K562 (cell line): ENCODE results near the gene NME7. TPM values are rescaled to one million over a fixed set of nuclear protein-coding genes. Genes with fewer than 3 reads are reported as not detected.

Experiments used
- ATAC-seq: fragments of 200-7000 bp; cut with Tn5 transposase; 3 replicates; pipeline ENCODE4 v1.9.1; 2020; ENCODE audit warnings: moderate library complexity
- BruUV-seq: library from RNA; stranded (reverse); fragments of 400-500 nt; replicated peaks from 2 replicates; lab custom pipeline; 2021; lab: Mats Ljungman, UMichigan
- CTCF ChIA-PET: fragments of 300-600 bp; formaldehyde crosslinking; extraction: SDS; loops from one replicate; lab custom pipeline; 2021; ENCODE audit warnings: low intra/inter-chr PET ratio; lab: Yijun Ruan, JAX
- POLR2A ChIA-PET: fragments of 300-600, 350-650 bp; sonication (Branson Sonifier 250); formaldehyde crosslinking; extraction: SDS; loops from one replicate; lab custom pipeline; 2021; ENCODE audit warnings: antibody characterized with exemption, inconsistent platforms; lab: Yijun Ruan, JAX
- DNase-seq, 4 experiments: peaks; one replicate each; pipeline versions ENCODE4 v3.0.0 to v3.0.0-alpha.2; 2011 to 2018; ENCODE audit warnings: low spot score in 3 of 4, mixed read lengths in 3 of 4; ENCODE audit errors: extremely low read depth in 1 of 4
- FAIRE-seq: peaks from 2 replicates; lab custom pipeline; 2011; peaks lifted over from hg19 to GRCh38; lab: Jason Lieb, UNC
- H2AFZ ChIP-seq: 2 replicates; pipeline ENCODE4 v1.6.0; 2011; ENCODE audit warnings: low read depth, low read length, control low read depth, inconsistent platforms
- H3K27ac ChIP-seq: fragments of 200-600 bp; 3 replicates; pipeline ENCODE4 v1.8.0; 2011; ENCODE audit warnings: low read depth, mild to moderate bottlenecking, control low read depth, inconsistent platforms, low read length, moderate library complexity, mixed read lengths; ENCODE audit errors: extremely low read depth
- H3K27me3 ChIP-seq, 2 experiments: fragments of 300-600 bp in 1 of 2; 2 replicates in 1 of 2; 3 replicates in 1 of 2; pipeline versions ENCODE4 v1.6.0 to v1.8.0; 2011; ENCODE audit warnings: inconsistent platforms in 2 of 2, low read length in 2 of 2, mild to moderate bottlenecking in 1 of 2, mixed read lengths in 1 of 2, moderate library complexity in 1 of 2; ENCODE audit not compliant: control insufficient read depth in 2 of 2, insufficient read depth in 2 of 2
- H3K36me3 ChIP-seq: fragments of 300-600 bp; 3 replicates; pipeline ENCODE4 v1.8.0; 2011; ENCODE audit warnings: mild to moderate bottlenecking, low read length, inconsistent platforms; ENCODE audit not compliant: control insufficient read depth, insufficient read depth
- H3K4me1 ChIP-seq, 2 experiments: fragments of 200-600 bp in 1 of 2; replicated peaks in 1 of 2; 2 replicates in 1 of 2; 3 replicates in 1 of 2; pipeline versions ENCODE4 v1.5.1 to v1.8.0; 2011; ENCODE audit warnings: inconsistent platforms in 2 of 2, low read length in 2 of 2, mild to moderate bottlenecking in 1 of 2, mixed read lengths in 1 of 2, moderate library complexity in 1 of 2; ENCODE audit not compliant: control insufficient read depth in 2 of 2, insufficient read depth in 2 of 2
- H3K4me2 ChIP-seq: 2 replicates; pipeline ENCODE4 v1.6.1; 2011; ENCODE audit warnings: low read length, control low read depth, inconsistent platforms, mixed read lengths; ENCODE audit not compliant: insufficient read depth
- H3K4me3 ChIP-seq: fragments of 200-600 bp; sonication (generic), shearing (Covaris generic); 2 replicates; pipeline ENCODE4 v1.5.1; 2016; ENCODE audit warnings: control low read depth, inconsistent platforms
- H3K79me2 ChIP-seq: fragments of 200-600 bp; 3 replicates; pipeline ENCODE4 v1.8.0; 2011; ENCODE audit warnings: low read length, inconsistent platforms; ENCODE audit not compliant: control insufficient read depth, insufficient read depth
- H3K9ac ChIP-seq, 2 experiments: 2 replicates each; pipeline versions ENCODE4 v1.6.0 to v1.6.1; 2011; ENCODE audit warnings: low read depth in 2 of 2, low read length in 2 of 2, control low read depth in 1 of 2, inconsistent platforms in 1 of 2, mild to moderate bottlenecking in 1 of 2, mixed read lengths in 1 of 2; ENCODE audit not compliant: insufficient read depth in 1 of 2
- H3K9me1 ChIP-seq: one replicate; pipeline ENCODE4 v1.6.0; 2011; ENCODE audit warnings: inconsistent platforms, mild to moderate bottlenecking, low read length, moderate library complexity; ENCODE audit not compliant: control insufficient read depth, insufficient read depth
- H3K9me3 ChIP-seq: replicated peaks from 2 replicates; pipeline ENCODE4 v1.5.1; 2011; ENCODE audit warnings: low read depth, low read length, inconsistent platforms; ENCODE audit not compliant: control insufficient read depth, insufficient read depth
- H4K20me1 ChIP-seq: replicated peaks from 2 replicates; pipeline ENCODE4 v1.6.1; 2011; ENCODE audit warnings: low read length, inconsistent platforms, mixed read lengths; ENCODE audit not compliant: control insufficient read depth, insufficient read depth
- CREBBP ChIP-seq: IDR thresholded peaks from one replicate; pipeline ENCODE4 v1.6.1; 2012; ENCODE audit warnings: low read depth, mild to moderate bottlenecking, control low read depth, inconsistent platforms, low read length
- SMARCA4 ChIP-seq: fragments of 450-650 bp; IDR thresholded peaks from 2 replicates; pipeline ENCODE4 v1.6.1; 2016
- ZNF354B ChIP-seq: fragments of 250-450 bp; sonication (Bioruptor Pico); IDR thresholded peaks from 2 replicates; pipeline ENCODE4 v1.4.0; 2020
- ZNF586 ChIP-seq: fragments of 450-650 bp; formaldehyde crosslinking; conservative IDR thresholded peaks from 2 replicates; pipeline ENCODE4 v1.4.0; 2020; ENCODE audit warnings: mild to moderate bottlenecking, moderate library complexity
- WGBS: fragments of 100-300 bp; shearing (Covaris generic); methylation state at CpG from one replicate; pipeline ENCODE4 v1.1.6; 2016; ENCODE audit warnings: low coverage, mixed read lengths; ENCODE audit not compliant: insufficient coverage; ENCODE audit errors: missing lambda C conversion rate; 5-methylcytosine and 5-hydroxymethylcytosine counted together
- in situ Hi-C: fragments of 300-500 bp; cut with MboI; formaldehyde crosslinking; loops from 4 replicates; pipeline ENCODE4 v1.15.0; 2018; ENCODE audit warnings: inconsistent platforms, mixed read lengths
- intact Hi-C: fragments of 100-400 bp; cut with micrococcal nuclease; formaldehyde crosslinking; loops from 2 replicates; pipeline ENCODE4 v1.14.2; 2022
- polyA plus RNA-seq, 8 experiments: library from polyadenylated mRNA; depleted of rRNA in 4 of 8; stranded (reverse) in 5 of 8; unstranded in 3 of 8; fragments of >200 nt; fragmentation: Nextera tagmentation in 2 of 8; fragmentation: Illumina TruSeq in 1 of 8; extraction: Ambion mirVana in 2 of 8; extraction: Trizol in 1 of 8; gene quantifications; 2 replicates each; pipeline versions ENCODE4 v1.2.1 to v1.2.3, GENCODE V29; 2011 to 2014; ENCODE audit warnings: inconsistent platforms in 1 of 8, missing spikeins in 1 of 8
- total RNA-seq, 7 experiments: library from RNA; depleted of rRNA in 6 of 7; stranded (reverse); fragments of >200 nt in 6 of 7; fragmentation: Illumina TruSeq in 2 of 7; extraction: Trizol in 2 of 7; gene quantifications; 2 replicates each; pipeline versions ENCODE4 v1.2.1 to v1.2.3, GENCODE V29; 2011 to 2021; ENCODE audit warnings: low replicate concordance in 1 of 7
- TF ChIP-seq, protein P1 (sequence below): fragments of 250-450 bp; sonication (Bioruptor Pico); IDR thresholded peaks from 2 replicates; pipeline ENCODE4 v1.4.0; 2020
- TF ChIP-seq, protein P2 (sequence below): sonication (generic); formaldehyde crosslinking; IDR thresholded peaks from 2 replicates; pipeline ENCODE4 v1.8.0; 2022; ENCODE audit warnings: missing genetic modification reagents, mild to moderate bottlenecking, borderline replicate concordance

Gene NME7
- total and polyA plus RNA-seq, 9 of the 15 experiments (the other 6 are each of a cell fraction or from before 2014, with no cell fraction given), result 7.9 to 43.2 (median 23.9) TPM

DNA sequence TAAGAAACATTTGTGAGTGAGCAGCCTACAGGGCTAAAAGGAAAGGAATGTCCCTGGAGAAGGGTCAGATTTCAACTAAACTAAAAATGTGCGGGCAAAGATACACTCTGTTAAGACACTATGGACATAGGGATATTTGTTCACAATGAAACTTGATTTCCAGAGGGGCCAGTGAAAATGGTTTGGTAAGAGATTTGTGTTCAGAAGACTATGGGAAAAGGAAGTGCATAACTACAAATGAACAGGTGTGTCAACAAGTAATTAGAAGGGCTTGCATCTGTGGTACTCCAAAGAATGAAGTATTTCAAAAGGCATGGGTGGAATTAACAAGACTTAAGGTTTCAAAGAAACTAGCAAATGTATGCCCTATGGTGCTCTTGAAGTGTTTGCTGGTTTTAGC, 60.4 kb downstream of the NME7 start (continued):
- TF ChIP-seq, protein P1, sequence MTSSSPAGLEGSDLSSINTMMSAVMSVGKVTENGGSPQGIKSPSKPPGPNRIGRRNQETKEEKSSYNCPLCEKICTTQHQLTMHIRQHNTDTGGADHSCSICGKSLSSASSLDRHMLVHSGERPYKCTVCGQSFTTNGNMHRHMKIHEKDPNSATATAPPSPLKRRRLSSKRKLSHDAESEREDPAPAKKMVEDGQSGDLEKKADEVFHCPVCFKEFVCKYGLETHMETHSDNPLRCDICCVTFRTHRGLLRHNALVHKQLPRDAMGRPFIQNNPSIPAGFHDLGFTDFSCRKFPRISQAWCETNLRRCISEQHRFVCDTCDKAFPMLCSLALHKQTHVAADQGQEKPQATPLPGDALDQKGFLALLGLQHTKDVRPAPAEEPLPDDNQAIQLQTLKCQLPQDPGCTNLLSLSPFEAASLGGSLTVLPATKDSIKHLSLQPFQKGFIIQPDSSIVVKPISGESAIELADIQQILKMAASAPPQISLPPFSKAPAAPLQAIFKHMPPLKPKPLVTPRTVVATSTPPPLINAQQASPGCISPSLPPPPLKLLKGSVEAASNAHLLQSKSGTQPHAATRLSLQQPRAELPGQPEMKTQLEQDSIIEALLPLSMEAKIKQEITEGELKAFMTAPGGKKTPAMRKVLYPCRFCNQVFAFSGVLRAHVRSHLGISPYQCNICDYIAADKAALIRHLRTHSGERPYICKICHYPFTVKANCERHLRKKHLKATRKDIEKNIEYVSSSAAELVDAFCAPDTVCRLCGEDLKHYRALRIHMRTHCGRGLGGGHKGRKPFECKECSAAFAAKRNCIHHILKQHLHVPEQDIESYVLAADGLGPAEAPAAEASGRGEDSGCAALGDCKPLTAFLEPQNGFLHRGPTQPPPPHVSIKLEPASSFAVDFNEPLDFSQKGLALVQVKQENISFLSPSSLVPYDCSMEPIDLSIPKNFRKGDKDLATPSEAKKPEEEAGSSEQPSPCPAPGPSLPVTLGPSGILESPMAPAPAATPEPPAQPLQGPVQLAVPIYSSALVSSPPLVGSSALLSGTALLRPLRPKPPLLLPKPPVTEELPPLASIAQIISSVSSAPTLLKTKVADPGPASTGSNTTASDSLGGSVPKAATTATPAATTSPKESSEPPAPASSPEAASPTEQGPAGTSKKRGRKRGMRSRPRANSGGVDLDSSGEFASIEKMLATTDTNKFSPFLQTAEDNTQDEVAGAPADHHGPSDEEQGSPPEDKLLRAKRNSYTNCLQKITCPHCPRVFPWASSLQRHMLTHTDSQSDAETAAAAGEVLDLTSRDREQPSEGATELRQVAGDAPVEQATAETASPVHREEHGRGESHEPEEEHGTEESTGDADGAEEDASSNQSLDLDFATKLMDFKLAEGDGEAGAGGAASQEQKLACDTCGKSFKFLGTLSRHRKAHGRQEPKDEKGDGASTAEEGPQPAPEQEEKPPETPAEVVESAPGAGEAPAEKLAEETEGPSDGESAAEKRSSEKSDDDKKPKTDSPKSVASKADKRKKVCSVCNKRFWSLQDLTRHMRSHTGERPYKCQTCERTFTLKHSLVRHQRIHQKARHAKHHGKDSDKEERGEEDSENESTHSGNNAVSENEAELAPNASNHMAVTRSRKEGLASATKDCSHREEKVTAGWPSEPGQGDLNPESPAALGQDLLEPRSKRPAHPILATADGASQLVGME (CRISPR knock-in tag), result no peak
- TF ChIP-seq SMARCA4, result no peak
- TF ChIP-seq, protein P2, sequence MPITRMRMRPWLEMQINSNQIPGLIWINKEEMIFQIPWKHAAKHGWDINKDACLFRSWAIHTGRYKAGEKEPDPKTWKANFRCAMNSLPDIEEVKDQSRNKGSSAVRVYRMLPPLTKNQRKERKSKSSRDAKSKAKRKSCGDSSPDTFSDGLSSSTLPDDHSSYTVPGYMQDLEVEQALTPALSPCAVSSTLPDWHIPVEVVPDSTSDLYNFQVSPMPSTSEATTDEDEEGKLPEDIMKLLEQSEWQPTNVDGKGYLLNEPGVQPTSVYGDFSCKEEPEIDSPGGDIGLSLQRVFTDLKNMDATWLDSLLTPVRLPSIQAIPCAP (CRISPR knock-in tag), result no peak

DNA sequence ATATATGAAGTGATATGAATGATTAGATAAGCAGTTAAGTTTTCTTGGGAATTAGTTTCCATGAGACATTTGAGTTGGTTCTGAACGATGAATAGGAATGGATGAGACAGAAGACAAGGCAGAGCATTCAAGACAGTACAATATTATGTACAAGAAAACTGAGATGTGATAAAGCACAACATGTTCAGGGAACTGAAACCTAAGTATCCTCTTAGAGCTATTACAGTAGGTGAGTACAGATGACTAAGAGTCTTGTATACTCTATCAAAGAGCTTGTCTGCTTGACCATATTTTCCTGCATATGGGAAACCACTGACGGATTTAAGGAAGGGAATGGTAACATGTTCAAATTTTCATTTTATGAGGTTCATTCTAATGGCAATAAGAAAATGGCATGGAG, 61.6 kb downstream of the NME7 start:
- DNase-seq (no peak), FAIRE-seq (no peak), ATAC-seq (no peak)
- WGBS, result 82% methylated on average over 2 of the region's 2 CpGs
- Histone ChIP-seq H3K27ac (no peak overlapping the region), H3K27me3 (no peaks in the 10 kb centered on the region), H3K36me3 (peaks cover 5% of the 10 kb centered on the region; the same call in 1 of the 3 replicates), H3K9me1 (no peaks in the 10 kb centered on the region), H3K79me2 (no peaks in the 10 kb centered on the region), H3K9me3 (peaks cover 7% of the 10 kb centered on the region), H4K20me1 (no peaks in the 10 kb centered on the region), H3K4me1 (peaks cover 0 to 16% of the 10 kb centered on the region in 2 experiments; a peak in 3 of 5 replicates), H3K9ac (no peak overlapping the region), H3K4me2 (no peak overlapping the region), H3K4me3 (no peak overlapping the region), H2AFZ (no peak overlapping the region)
- BruUV-seq, result no TSS peak
- CTCF ChIA-PET, result no interaction called here
- intact Hi-C loops, result no loop called here
- in situ Hi-C loops, result no loop called here
- POLR2A ChIA-PET, result interaction anchor here (0.7 kb wide), 1 partner anchor 130 kb away, joined by 3 read pairs; no protein-coding TSS in a partner anchor
- TF ChIP-seq ZNF586 (no peak), ZNF354B (CRISPR knock-in tag) (no peak), CREBBP (no peak)
- TF ChIP-seq, all 486 proteins: peak for 0
